HG02798 (cell line): ENCODE data around the gene SVEP1.

Experiments used
- ATAC-seq: cut with Tn5 transposase; IDR thresholded peaks from one replicate; pipeline ENCODE4 v1.9.1; 2021; ENCODE audit warnings: mild to moderate bottlenecking; ENCODE audit not compliant: unreplicated experiment, poor library complexity

Gene SVEP1

GRCh38 chr9:110332766-110333165 lies 246.8 kb downstream of the SVEP1 start:
- ATAC-seq = no peak

- no peak for ATAC-seq
These were observed 248.9 kb downstream of the SVEP1 start for GRCh38 chr9:110330484-110331105.

GRCh38 chr9:110329639-110330230 lies 249.8 kb downstream of the SVEP1 start:
- no peak for ATAC-seq

GRCh38 chr9:110328763-110329162 lies 250.8 kb downstream of the SVEP1 start:
- ATAC-seq = no peak

- no peak for ATAC-seq
These were observed 251.8 kb downstream of the SVEP1 start for GRCh38 chr9:110327716-110328115.

GRCh38 chr9:110323818-110324217 lies 255.7 kb downstream of the SVEP1 start:
- ATAC-seq = no peak

- no peak for ATAC-seq
These were observed 258.7 kb downstream of the SVEP1 start for GRCh38 chr9:110320651-110321445.

- ATAC-seq = no peak
These were observed 259.6 kb downstream of the SVEP1 start for GRCh38 chr9:110319781-110320492.

- no peak for ATAC-seq
These were observed 261.6 kb downstream of the SVEP1 start for GRCh38 chr9:110317911-110318310.

GRCh38 chr9:110316261-110317075 lies 263.1 kb downstream of the SVEP1 start:
- peak; percentile 93 for ATAC-seq
